HG03558 (cell line): ENCODE measurements around the gene ELAVL1.
"Not testable (repeated sequence)": the region's sequence is repeated elsewhere in the genome, so short reads cannot be mapped to it uniquely, and the experiment has no call there.

ENCODE experiments used
- ATAC-seq: cut with Tn5 transposase; IDR thresholded peaks from one replicate; pipeline ENCODE4 v1.9.1; 2021; ENCODE audit warnings: moderate number of reproducible peaks; ENCODE audit not compliant: unreplicated experiment; ENCODE audit errors: extremely low read depth

The ELAVL1 gene

DNA sequence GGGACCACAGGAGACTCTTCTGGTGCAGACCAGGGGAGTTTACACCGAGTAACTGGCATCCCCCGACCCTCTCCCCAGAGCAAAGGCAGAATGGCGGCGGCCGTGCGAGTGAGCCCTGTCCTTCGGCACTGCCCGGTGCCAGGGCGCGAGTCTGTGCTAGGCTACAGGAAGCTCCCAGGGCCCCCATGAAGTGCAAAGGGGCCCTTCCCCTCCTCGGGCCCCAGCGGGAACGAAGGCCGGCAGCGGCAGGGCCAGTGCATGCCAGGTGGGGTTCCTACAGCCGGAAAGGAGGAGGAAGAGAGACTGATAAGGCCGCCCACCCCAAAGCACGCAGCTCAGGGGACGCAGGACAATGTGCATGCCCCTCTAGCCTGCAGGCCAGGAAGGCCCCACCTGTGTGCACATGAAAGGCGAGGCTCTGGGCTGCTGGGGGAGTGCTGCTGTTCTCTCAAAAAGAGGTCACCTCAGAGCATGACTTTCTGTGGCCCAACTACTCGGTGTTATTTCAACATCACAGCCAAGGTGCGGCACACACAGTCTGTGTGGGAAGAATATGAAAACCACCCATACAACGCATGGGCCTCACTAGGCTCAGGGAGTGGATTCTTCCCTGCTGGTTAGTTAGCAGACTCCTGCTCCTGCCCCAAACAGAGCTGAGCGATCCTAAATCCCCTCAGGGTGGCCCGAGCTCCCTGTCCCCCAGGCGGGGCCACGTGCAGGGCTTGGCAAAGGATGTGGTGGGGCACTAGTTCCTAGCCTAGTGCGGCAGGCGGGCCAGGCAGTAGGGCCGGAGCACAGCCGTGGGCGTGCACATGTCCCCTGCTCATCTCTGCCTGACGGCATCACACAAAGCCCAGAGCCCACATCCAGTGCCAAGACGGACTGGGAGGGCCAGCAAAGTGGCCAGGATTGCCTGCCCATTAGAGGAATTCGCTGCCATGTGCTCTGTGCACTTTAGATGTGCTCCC is 33.6 kb downstream of the ELAVL1 start:
- ATAC-seq, result no peak

GRCh38 chr19:7970716-7971448 is 34.6 kb downstream of the ELAVL1 start:
- no peak for ATAC-seq

DNA sequence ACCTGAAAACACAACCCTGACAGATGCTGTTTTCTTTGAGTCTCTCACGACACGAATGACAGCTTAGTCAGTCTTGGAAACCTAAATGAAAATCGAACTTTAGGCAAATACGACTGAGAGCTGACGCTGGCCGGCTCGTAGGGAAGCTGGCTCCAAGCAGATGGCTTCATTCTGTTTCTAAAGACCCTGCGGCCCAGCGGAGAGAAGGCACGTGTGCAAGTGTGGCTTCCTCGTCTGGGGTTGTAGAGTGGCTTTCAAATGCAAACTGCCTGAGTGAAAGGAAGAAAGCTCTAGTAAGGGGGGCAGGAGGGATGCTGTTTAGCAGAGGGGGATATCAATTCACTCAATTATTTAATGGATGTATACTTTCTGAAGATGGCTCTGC is 35.9 kb downstream of the ELAVL1 start:
- ATAC-seq, result no peak

- no peak for ATAC-seq
These were observed 36.5 kb downstream of the ELAVL1 start for GRCh38 chr19:7968796-7969554.

- no peak for ATAC-seq
These were observed 37.2 kb downstream of the ELAVL1 start for GRCh38 chr19:7968008-7968795.

GRCh38 chr19:7965921-7966665 is 39.3 kb downstream of the ELAVL1 start:
- ATAC-seq, result no peak

DNA sequence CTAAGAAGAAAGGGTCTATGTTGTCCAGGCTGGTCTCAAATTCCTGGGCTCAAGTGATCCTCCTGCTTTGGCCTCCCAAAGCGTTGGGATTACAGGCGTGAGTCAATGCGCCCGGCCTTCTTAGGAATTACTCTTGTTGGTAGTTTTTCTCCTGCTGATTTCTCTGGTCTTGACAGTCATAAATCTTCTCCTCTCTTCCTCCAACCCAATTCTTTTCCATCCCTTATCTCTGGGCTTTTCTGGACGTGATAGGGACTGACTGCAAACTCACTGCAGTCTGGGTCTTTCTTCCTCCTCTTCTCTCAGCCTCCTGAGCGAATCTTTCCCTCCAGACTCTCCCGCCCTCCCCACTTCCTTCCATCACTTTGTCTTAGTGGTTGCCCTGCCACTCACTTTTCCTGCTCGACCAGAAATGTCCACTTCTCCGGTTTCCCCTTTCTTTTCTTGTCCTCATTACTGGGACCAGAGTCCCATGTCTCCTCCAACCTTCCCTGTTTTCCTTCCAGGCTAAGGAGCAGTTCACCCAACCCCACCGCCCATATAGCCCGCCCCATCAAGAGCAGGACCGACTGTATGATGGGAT is 40.1 kb downstream of the ELAVL1 start:
- ATAC-seq, result no peak

DNA sequence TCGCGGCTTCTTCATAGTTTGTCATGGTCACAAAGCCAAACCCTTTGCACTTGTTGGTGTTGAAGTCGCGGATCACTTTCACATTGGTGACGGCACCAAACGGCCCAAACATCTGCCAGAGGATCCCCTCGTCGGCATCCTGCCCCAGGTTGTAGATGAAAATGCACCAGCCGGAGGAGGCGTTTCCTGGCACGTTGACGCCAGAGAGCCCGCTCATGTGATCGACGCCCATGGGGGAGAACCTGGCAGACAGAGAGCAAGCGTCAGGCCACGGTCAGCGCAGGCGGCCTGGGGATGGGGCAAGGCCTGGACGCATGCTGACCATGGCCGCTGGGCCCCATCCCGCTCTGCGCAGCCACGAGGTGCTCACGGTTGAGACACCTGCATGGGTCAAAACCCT is 41.9 kb downstream of the ELAVL1 start:
- ATAC-seq, result no peak

DNA sequence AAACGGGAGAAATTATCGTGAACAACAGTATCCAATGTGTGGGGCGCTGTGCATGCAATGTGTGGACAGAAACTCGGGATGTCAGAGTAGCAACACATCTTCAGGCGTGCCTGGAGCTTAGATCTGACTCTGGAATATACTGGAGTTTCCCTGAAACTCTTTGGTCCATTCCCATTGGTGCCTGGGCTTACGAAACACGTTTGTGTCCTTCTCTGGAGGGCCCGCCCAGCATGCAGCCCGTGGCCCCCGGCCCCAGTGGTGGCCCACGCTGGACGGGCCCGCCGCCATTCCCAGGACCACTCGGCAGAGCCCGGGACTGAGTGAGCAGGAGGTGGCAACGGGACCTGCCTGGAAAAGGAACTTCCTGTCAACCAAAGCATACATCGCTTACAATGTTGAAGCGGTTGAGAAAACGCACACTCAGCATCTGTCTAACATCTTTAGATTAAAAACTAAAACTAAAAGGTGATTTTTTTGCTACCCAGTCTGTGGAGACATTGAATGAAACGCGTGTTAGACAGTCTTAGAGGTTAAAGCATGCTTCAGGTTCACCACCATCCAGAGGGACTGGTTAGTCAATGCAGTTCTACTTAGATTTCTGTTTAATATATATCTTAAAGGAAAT is 42.7 kb downstream of the ELAVL1 start:
- ATAC-seq, result no peak

DNA sequence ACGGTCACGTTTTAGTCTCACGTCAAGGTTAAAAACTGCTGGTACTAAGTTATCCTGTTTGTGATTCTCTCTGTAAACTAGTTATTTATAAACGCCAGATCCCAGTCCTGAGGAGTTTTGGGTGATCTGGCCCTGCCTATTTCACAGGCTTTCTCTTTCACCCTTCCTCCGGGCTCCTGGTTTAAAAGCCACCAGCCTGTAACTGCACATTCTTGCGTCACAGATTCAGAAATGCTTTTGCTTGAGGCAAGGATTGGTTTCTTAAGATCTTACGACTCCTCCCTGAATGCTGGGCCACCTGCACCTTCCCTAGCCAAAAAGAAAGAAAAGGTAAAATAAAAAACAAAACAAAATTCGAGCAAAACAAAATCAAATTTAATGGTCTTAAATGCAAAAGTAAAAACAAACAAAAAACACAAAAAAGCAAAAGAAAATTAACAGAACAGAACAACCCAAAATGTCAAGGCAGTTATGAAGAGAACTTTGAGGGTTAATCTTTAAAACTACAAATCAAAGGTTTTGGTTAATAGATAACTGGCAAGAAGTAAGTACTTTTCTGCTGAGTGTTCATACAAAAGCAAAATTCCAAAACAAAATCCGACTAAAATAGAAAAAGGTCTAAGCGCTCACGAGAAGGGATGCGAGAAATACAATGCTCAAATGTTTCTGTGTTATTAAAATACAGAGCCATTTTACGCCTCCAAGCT is 43.4 kb downstream of the ELAVL1 start:
- ATAC-seq, result no peak

DNA sequence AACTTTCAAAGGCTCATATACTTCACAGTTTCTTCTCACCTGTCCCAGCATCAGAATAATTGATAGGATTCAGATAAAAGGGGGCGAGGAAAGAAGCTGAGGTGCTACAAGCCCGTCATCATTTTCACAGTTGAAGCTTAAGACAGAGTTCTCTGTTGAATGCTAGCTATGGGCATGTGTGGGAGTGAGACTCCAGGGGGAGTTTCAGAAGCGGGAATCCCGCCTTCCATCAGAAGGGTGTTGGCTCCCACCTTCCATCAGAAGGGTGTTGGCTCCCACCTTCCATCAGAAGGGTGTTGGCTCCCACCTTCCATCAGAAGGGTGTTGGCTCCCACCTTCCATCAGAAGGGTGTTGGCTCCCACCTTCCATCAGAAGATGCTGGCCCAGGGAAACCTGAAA is 44.4 kb downstream of the ELAVL1 start:
- not testable (repeated sequence) for ATAC-seq

- ATAC-seq, result no peak
These were observed 46.2 kb downstream of the ELAVL1 start for GRCh38 chr19:7959211-7959610.

DNA sequence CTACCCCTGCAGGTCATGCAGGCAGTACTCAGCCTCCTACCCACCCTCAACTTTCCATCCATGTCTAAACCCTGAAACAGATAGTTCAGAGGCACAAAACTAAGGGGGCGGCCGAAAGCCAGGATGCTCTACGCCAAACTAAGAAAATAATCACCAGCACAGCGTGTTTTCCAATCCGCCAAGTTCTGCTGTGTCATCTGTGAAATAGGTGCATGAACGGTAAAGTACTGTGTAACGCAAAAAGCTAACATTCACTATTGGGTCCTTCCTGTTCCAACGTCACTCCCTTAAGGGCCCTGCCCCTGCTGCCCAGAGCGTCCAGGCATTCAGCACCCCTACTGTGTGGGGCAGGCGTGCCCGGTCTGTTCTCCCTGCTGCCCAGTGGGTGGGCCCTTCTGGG is 49.7 kb downstream of the ELAVL1 start:
- ATAC-seq, result no peak

- ATAC-seq, result no peak
These were observed 51.9 kb downstream of the ELAVL1 start for GRCh38 chr19:7953576-7953975.

DNA sequence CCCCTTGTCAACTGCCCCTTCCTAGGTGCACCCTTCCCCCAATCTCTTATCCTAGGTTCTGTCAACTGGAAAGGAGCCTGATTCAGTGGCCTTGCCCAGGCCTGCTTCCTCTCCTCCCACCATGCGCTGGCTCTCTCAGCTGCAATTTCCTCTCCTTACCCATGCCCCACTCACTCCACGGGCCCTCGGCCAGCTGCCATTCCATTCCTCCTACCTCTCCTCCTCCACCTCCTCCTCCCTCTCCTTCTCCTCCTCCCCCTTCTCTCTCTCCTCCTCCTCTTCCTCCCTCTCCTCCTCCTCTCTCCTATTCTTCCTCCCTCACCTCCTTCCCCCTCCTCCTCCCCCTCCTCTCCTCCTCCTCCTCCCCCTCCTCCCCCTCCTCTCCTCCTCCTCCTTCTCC is 52.4 kb downstream of the ELAVL1 start:
- ATAC-seq, result no peak

- ATAC-seq, result no peak
These were observed 57.5 kb downstream of the ELAVL1 start for GRCh38 chr19:7947939-7948338.

DNA sequence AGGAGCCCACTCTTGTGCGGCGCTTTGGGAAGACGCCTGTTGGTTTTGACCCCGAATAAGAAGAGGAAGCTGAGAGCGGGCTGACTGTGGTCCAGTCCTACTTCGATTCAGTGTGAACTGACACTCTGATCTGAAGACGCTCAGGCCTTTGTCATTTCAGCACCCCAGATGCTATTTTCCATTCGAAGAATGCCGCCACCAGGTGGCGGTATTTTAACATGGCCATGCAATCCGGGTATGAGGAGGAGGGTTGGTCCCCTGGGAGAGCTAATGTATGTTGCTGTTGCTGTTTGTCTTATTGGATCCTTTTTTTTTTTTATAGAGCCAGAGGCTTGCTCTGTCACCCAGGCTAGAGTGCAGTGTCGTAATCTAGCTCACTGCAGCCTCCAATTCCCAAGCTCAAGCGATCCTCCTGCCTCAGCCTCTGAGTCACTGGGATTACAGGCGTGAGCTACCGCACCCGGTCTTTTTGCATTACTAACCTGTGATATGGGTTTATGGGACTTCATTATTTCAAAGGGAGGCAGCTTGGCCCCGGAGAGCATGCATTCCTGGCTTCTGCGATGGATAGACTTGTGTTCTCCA is 61.2 kb downstream of the ELAVL1 start:
- peak; percentile 26 for ATAC-seq
